Ammon's horn (tissue), 1 donor: ENCODE measurements around the gene EYA2.
"Not testable (repeated sequence)": the region's sequence is repeated elsewhere in the genome, so short reads cannot be mapped to it uniquely, and the experiment has no call there.

Source experiments
- DNase-seq: peaks from one replicate; pipeline ENCODE4 v3.0.0-alpha.2; 2016; ENCODE audit warnings: low spot score

Gene EYA2

DNA sequence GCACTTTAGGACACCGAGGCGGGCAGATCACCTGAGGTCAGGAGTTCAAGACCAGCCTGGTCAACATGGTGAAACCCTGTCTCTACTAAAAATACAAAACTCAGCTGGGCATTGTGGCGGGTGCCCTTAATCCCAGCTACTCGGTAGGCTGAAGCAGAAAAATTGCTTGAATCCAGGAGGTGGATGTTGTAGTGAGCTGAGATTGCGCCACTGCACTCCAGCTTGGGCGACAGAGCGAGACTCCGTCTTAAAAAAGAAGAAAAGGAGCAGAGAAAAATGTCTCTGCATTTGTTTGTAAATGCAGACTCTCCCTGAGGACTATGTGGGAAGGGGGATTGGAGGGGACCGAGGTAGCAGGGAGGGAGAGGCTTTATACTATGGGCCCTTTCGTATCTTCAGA is 311.9 kb downstream of the EYA2 start:
- DNase-seq, result not testable (repeated sequence)

- DNase-seq, result no peak
Measured at GRCh38 chr20:47206962-47207641, 312.5 kb downstream of the EYA2 start.

GRCh38 chr20:47208534-47209174 is 314.0 kb downstream of the EYA2 start:
- DNase-seq, result no peak

GRCh38 chr20:47209982-47210381 is 315.3 kb downstream of the EYA2 start:
- DNase-seq, result no peak

- no peak for DNase-seq
Measured at GRCh38 chr20:47210470-47210869, 315.8 kb downstream of the EYA2 start.

- no peak for DNase-seq
Measured at GRCh38 chr20:47211036-47211435, 316.4 kb downstream of the EYA2 start.

DNA sequence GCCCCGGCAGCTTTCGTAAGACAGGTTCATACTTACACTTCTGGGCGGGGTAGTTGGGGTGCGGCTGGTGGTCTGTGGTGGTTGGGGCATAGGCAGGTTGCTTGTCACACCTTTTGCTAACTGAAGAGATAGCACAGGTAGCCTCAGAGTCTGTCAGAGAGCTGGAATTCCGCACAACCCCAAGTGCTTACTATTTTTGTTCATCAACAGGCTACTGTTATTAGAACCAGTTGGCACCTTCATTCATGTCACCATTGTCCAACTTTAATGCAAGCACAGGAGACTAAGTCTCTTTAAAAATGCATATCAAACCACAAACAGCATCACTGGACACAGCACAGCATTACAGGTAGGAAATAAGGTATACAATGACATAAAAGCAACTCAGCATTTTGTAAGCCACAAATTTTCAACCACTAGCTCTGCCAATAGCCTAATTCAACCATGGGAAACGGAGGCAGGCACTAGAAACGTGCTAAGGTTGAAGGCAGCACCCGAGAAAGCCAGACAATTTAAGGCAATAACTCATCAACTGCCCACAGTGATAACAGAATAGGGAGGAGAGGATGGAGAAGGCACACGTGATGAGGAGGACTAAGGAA is 318.1 kb downstream of the EYA2 start:
- DNase-seq, result no peak

DNA sequence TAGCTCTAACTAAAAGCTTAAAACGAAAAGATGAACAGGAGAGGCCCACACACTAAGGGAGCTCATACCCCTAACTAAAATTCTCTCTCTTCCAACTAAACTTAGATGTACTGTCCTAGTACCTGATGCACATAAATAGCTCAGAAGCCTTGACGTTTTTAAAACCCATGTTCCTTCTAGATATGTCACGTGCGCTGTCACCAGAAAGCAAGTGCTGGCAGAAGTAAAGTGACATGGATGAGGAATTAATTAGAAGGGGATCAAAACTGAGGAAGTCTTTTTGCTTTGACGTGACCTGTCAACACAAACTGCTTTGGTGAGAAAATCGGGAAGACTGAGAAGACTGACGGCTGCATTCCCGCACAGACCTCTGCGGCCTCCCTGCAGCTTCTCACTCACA is 319.3 kb downstream of the EYA2 start:
- DNase-seq, result no peak

DNA sequence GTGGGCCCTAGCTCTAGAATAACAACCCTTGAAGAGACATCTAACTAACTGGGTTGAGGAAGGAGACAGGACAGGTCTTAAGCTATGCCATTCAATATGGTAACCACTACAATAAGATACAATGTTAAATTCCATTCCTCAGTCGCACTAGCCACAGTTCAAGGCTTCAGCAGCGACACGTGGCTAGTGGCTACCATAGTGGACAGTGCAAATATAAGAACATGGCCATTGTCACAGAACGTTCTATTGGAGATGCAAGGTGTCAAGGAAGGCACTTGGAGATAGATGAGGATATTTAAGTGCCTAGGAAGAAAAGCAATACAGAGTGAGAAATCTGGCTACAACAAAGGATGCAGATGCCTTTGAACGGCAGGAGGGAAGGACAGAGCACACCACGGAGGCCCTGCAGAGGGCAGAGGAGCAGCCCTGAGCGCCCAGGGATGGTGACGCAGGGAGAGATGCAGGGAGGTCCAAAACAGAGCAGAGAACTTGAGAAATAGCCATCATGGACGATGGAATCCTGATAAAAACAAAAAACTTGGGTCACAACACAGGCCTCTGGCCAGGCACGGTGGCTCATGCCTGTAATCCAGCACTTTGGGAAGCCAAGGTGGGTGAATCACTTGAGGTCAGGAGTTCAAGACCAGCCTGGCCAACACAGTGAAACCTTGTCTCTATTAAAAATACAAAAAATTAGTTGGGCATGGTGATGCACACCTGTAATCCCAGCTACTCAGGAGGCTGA is 321.2 kb downstream of the EYA2 start:
- DNase-seq, result no peak

- no peak for DNase-seq
Measured at GRCh38 chr20:47216819-47217410, 322.3 kb downstream of the EYA2 start.

- no peak for DNase-seq
Measured at GRCh38 chr20:47217482-47218446, 323.1 kb downstream of the EYA2 start.

GRCh38 chr20:47220161-47220582 is 325.5 kb downstream of the EYA2 start:
- DNase-seq, result no peak

DNA sequence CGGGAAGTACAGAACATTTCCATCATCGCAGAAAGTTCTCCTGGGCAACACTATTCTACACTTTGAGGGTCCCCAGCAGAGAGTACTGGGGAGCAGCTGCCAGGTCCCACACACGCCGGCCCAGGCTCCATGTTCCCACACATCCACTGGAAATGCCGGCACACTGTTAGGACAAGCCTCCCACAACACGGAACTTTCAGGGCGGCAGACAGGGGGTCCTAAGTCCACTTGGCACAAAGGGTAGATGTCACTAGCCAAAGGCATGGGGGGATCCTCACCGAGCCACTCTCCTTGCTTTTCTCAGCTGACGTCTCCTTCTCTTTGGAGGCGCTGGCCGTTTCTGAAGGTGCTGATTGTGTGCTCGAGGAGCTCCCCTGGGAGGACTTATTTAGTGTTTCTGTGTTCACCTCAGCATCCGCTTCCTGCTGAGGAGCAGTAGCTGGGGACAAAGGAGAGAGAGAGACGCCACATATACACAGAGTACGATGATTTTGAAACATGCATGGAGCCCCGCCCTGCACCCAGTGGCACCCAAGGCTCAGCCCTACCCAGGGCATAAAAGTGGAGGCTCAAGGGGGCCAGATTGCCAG is 326.5 kb downstream of the EYA2 start:
- DNase-seq, result no peak

DNA sequence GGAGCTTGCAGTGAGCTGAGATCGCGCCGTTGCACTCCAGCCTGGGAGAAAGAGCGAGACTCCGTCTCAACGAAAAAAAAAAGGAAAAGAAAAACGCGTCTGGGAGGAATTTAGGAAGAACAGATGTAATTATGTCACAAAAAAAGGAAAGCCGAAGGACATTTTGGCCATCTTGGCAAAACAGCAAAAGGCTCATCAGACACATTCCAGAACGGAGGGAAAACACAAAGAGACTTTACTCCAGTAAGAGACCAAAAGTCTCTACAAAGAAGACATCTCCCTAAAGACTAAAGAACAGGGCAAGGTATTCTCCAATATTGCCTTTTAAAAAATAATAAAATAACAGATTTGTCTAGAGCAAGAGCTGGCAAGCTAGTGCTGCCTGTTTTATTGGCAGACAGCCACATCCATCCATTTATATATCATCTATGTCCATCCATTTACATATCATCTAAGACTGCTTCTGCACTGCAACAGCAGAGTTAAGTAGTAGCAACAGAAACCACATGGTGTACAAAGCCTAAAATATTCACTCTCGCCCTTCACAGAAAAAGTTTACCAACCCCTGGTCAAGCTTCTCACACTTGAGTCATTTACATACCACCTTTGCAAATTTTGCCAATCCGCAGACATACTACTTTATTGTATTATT is 328.0 kb downstream of the EYA2 start:
- DNase-seq, result no peak

DNA sequence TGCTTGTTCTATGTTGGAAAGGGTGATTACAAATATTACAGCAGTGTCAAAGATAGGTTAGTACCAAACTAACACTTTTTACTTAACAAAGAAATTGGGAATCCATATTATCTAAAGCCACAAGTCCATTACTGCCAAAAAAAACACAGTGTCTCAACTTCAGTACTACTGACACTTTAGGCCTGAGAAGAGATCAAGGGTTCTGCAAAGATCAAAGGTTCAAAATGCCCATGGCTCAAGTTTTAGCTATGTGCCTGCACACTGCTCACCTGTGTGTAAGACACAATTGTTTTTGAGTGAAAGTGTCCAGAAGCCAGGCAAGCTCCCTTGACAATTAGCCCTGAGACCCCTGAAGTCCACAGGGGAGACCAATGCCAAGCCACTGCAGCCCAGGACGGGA is 329.3 kb downstream of the EYA2 start:
- DNase-seq, result no peak

GRCh38 chr20:47224300-47224791 is 329.7 kb downstream of the EYA2 start:
- DNase-seq, result no peak

- no peak for DNase-seq
Measured at GRCh38 chr20:47224857-47225256, 330.2 kb downstream of the EYA2 start.

- DNase-seq, result no peak
Measured at GRCh38 chr20:47225458-47225857, 330.8 kb downstream of the EYA2 start.

- DNase-seq, result no peak
Measured at GRCh38 chr20:47227119-47227518, 332.5 kb downstream of the EYA2 start.

DNA sequence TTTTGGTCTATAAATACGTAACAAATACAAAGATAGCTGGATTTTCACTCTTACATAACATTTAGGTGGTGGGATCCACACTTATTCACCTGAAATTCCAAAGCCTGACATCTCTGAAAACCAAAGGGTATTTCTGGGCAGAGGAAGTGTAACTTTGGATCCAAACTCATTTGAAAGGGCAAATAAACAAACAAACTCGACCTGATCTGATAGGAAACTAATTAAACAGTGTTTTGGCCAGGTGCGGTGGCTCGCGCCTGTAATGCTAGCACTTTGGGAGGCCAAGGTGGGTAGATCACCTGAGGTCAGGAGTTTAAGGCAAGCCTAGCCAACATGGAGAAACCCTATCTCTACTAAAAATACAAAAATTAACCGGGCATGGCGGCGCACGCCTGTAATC is 332.9 kb downstream of the EYA2 start:
- DNase-seq, result no peak
